MCF 10A (cell line): ENCODE results near the gene CLMP. TPM values are rescaled to one million over a fixed set of nuclear protein-coding genes. Genes with fewer than 3 reads are reported as not detected.

ENCODE experiments used
- BruUV-seq: library from RNA; stranded (reverse); fragments of 400-500 nt; replicated peaks from 2 replicates; lab custom pipeline; 2021; lab: Mats Ljungman, UMichigan
- CTCF ChIA-PET: fragments of 300-600 bp; sonication (Branson Sonifier 250); formaldehyde crosslinking; extraction: SDS; loops from one replicate; lab custom pipeline; 2021; ENCODE audit warnings: antibody characterized with exemption, inconsistent platforms; lab: Yijun Ruan, JAX
- POLR2A ChIA-PET: fragments of 300-600, 350-650 bp; sonication (Branson Sonifier 250); formaldehyde crosslinking; extraction: SDS; loops from one replicate; lab custom pipeline; 2020; ENCODE audit warnings: antibody characterized with exemption, inconsistent platforms; lab: Yijun Ruan, JAX
- DNase-seq: peaks from one replicate; pipeline ENCODE4 v3.0.0-alpha.2; 2018; ENCODE audit not compliant: unreplicated experiment
- H3K27ac Mint-ChIP-seq: one replicate; pipeline ENCODE4 v1.8.0; 2022; ENCODE audit warnings: mild to moderate bottlenecking, low read depth, mixed read lengths; ENCODE audit not compliant: unreplicated experiment
- H3K27me3 Mint-ChIP-seq: one replicate; pipeline ENCODE4 v1.8.0; 2022; ENCODE audit warnings: mixed read lengths; ENCODE audit not compliant: insufficient read depth, unreplicated experiment
- H3K36me3 Mint-ChIP-seq: one replicate; pipeline ENCODE4 v1.8.0; 2022; ENCODE audit warnings: mild to moderate bottlenecking, moderate library complexity, mixed read lengths; ENCODE audit not compliant: insufficient read depth, unreplicated experiment
- H3K4me1 Mint-ChIP-seq: one replicate; pipeline ENCODE4 v1.8.0; 2022; ENCODE audit warnings: mixed read lengths; ENCODE audit not compliant: insufficient read depth, unreplicated experiment
- H3K4me3 Mint-ChIP-seq: one replicate; pipeline ENCODE4 v1.8.0; 2022; ENCODE audit warnings: mild to moderate bottlenecking, moderate library complexity, mixed read lengths; ENCODE audit not compliant: unreplicated experiment
- H3K9me3 Mint-ChIP-seq: one replicate; pipeline ENCODE4 v1.8.0; 2022; ENCODE audit warnings: mixed read lengths; ENCODE audit not compliant: unreplicated experiment
- intact Hi-C: fragments of 100-400 bp; cut with micrococcal nuclease; formaldehyde crosslinking; loops from 2 replicates; pipeline ENCODE4 v1.14.1; 2022
- total RNA-seq: library from RNA; stranded (reverse); gene quantifications from 2 replicates; pipeline ENCODE4 v1.2.3, GENCODE V29; 2022
- TF ChIP-seq, protein P1 (sequence below): fragments of 200-600 bp; IDR thresholded peaks from one replicate; pipeline ENCODE4 v1.8.0; 2022; ENCODE audit warnings: antibody characterized with exemption, mild to moderate bottlenecking; ENCODE audit not compliant: unreplicated experiment

Gene CLMP
- total RNA-seq, 1 experiment from 2014 or later, result 86.1 TPM

DNA sequence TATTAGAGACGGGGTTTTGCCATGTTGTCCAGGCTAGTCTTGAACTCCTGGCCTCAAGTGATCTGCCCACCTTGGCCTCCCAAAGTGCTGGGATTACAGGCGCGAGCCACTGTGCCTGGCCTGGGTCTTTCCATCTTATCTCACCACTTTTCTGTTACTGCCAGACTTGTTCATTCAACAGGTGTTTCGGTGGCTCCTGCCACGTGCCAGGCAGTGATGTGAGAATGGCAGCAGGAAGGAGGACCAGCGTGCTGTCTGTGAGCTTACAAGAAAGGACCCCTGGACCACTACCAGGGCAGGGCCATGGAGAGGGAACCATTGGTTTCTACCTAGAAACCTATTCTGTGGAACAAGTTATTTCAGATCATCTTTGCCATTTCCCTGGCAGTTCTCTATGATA, 44.2 kb downstream of the CLMP start:
- TF ChIP-seq, protein P1, sequence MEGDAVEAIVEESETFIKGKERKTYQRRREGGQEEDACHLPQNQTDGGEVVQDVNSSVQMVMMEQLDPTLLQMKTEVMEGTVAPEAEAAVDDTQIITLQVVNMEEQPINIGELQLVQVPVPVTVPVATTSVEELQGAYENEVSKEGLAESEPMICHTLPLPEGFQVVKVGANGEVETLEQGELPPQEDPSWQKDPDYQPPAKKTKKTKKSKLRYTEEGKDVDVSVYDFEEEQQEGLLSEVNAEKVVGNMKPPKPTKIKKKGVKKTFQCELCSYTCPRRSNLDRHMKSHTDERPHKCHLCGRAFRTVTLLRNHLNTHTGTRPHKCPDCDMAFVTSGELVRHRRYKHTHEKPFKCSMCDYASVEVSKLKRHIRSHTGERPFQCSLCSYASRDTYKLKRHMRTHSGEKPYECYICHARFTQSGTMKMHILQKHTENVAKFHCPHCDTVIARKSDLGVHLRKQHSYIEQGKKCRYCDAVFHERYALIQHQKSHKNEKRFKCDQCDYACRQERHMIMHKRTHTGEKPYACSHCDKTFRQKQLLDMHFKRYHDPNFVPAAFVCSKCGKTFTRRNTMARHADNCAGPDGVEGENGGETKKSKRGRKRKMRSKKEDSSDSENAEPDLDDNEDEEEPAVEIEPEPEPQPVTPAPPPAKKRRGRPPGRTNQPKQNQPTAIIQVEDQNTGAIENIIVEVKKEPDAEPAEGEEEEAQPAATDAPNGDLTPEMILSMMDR, result no peak
- Mint-ChIP-seq H3K27ac (no peak overlapping the region), H3K27me3 (no peaks in the 10 kb centered on the region), H3K9me3 (no peaks in the 10 kb centered on the region), H3K4me3 (no peak overlapping the region), H3K4me1 (peaks cover 19% of the 10 kb centered on the region), H3K36me3 (peaks cover 11% of the 10 kb centered on the region)
- CTCF ChIA-PET, result interaction anchor here (1.2 to 2.2 kb wide), 2 partner anchors 25 to 38 kb away, joined by 3 to 6 read pairs; no protein-coding TSS in a partner anchor
- no peak for DNase-seq
- BruUV-seq, result no TSS peak
- POLR2A ChIA-PET, result no interaction called here
- intact Hi-C loops, result no loop called here

DNA sequence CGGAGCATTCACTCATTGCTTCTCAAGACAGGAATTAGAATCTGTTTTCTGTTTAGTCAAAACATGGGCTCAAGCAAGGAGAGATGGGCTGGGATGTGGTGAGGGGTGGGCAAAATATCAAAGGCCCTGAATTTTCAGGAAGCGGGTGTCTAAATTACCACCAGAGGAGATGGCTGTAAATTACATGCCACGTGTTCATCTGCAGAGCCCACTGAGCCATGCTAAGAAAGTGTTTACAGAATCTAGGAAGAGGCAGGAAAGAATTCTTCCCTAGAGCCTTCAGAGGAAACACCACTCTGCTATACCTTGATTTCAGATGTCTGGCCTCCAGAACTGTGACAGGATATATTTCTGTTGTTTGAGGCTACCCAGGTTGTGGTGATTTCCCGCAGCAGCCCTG, 46.1 kb downstream of the CLMP start:
- no peaks in the 10 kb centered on the region for H3K9me3 Mint-ChIP-seq
- H3K27me3 Mint-ChIP-seq, result no peaks in the 10 kb centered on the region
- no peak overlapping the region for H3K4me3 Mint-ChIP-seq
- BruUV-seq, result no TSS peak
- no peak for DNase-seq
- intact Hi-C loops, result no loop called here
- no peak overlapping the region for H3K27ac Mint-ChIP-seq
- POLR2A ChIA-PET, result no interaction called here
- CTCF ChIA-PET, result interaction anchor here (1.3 kb wide), 1 partner anchor 98 kb away, joined by 3 read pairs; no protein-coding TSS in a partner anchor
- peaks cover 30% of the 10 kb centered on the region for H3K4me1 Mint-ChIP-seq
- TF ChIP-seq, protein P1, result no peak
- peaks cover 6% of the 10 kb centered on the region for H3K36me3 Mint-ChIP-seq

DNA sequence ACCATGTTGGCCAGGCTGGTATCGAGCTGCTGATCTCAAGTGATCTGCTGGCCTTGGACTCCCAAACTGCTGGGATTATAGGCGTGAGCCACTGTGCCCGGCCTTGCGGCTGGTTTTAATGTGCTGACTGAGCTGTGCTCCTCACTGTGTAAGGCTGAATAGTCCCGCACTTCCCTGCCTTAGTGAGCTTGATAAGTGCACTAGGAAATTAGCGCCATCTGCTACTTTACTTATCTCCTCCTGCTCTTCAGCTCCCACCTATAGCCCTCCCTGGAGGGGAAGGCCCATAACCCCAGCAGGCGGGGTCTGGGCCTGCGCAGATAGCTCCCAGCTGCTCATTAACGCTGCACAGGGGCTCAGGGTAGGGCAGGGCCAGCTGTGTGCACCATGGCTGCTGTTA, 49.4 kb downstream of the CLMP start:
- peak overlapping the region; percentile 72 for H3K27ac Mint-ChIP-seq
- peak overlapping the region; percentile 57 for H3K4me3 Mint-ChIP-seq
- intact Hi-C loops, result loop anchor here (2.0 kb wide), 1 partner anchor 27 kb away; no protein-coding TSS in a partner anchor
- POLR2A ChIA-PET, result interaction anchor here (0.6 to 2.1 kb wide), 15 partner anchors 10 to 978 kb away, joined by 3 to 23 read pairs (median 5); partner anchors contain the start of gene CLMP
- no TSS peak for BruUV-seq
- TF ChIP-seq, protein P1, result no peak
- no peaks in the 10 kb centered on the region for H3K36me3 Mint-ChIP-seq
- H3K4me1 Mint-ChIP-seq, result peaks cover 30% of the 10 kb centered on the region
- no peaks in the 10 kb centered on the region for H3K9me3 Mint-ChIP-seq
- no peak for DNase-seq
- H3K27me3 Mint-ChIP-seq, result no peaks in the 10 kb centered on the region
- CTCF ChIA-PET, result interaction anchor here (0.6 to 3.4 kb wide), 9 partner anchors 8 to 123 kb away, joined by 3 to 12 read pairs (median 5); no protein-coding TSS in a partner anchor

DNA sequence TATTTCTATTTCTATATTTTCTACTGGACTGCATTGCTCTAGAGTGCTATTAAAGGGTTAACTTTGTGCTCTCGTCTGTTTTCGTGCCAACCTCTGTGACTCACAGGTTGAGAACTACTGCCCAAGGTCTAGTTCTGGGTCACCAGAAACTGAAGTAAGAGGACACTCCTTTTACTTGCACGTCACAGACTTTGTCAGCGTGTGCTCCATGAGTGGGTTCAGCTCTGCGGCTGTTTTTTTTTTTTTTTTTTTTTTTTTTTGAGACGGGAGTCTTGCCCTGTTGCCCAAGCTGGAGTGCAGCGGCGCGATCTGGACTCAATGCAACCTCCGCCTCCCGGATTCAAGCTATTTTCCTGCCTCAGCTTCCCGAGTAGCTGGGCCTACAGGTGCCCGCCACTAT, 49.8 kb downstream of the CLMP start:
- no TSS peak for BruUV-seq
- H3K9me3 Mint-ChIP-seq, result no peaks in the 10 kb centered on the region
- POLR2A ChIA-PET, result interaction anchor here (0.6 to 2.1 kb wide), 15 partner anchors 11 to 978 kb away, joined by 3 to 23 read pairs (median 5); partner anchors contain the start of gene CLMP
- H3K4me1 Mint-ChIP-seq, result peaks cover 27% of the 10 kb centered on the region
- peak overlapping the region; percentile 72 for H3K27ac Mint-ChIP-seq
- CTCF ChIA-PET, result interaction anchor here (0.6 to 3.4 kb wide), 8 partner anchors 9 to 123 kb away, joined by 3 to 12 read pairs (median 6); no protein-coding TSS in a partner anchor
- TF ChIP-seq, protein P1, result no peak
- no peaks in the 10 kb centered on the region for H3K27me3 Mint-ChIP-seq
- no peaks in the 10 kb centered on the region for H3K36me3 Mint-ChIP-seq
- H3K4me3 Mint-ChIP-seq, result peak overlapping the region; percentile 57
- intact Hi-C loops, result loop anchor here (2.0 kb wide), 1 partner anchor 26 kb away; no protein-coding TSS in a partner anchor
- peak; percentile 99 for DNase-seq
